ENCODE measurements around the gene BRPF3.

Gene BRPF3

DNA sequence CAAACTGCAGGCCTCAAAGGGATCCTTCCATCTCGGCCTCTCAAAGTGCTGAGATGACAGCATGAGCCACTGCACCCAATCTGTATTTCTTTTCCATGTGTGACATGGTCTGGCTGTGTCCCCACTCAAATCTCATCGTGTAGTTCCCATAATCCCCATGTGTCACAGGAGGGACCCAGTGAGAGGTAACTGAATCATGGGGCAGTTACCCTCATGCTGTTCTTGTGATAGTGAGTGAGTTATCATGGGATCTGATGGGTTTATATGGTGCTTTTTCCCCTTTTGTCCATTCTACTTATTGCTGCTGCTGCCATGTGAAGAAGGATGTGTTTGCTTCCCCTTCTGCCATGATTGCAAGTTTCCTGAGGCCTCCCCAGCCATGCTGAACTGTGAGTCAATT, 10.3 kb upstream of the BRPF3 start:
- no peak for DNase-seq (ENCODE audit: low read depth)
- no peak for TF ChIP-seq CTCF (conservative IDR thresholded peaks at IDR 0.05; ENCODE audit: low read depth, low read length)
- no peak overlapping the region for H3K4me3 ChIP-seq (ENCODE audit: low read depth, low read length)

DNA sequence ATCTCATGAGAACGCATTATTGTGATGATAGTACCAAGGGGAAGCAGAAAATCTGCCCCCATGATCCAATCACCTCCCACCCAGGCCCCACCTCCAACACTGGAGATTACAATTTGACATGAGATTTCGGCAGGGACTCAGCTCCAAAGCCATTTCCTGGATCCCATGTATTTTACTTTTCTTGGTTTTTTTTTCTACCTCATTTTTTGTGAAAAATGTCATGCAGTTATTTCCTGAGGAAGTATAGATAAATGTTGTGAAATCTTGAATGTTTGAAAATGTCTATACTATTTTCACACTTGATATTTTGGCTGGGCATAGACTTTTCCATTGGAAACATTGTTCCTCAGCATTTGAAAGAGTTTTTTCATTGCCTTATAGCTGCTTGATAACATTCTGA, 9.1 kb upstream of the BRPF3 start:
- H3K4me3 ChIP-seq (ENCODE audit: low read depth, low read length) = no peak overlapping the region
- no peak for TF ChIP-seq CTCF (conservative IDR thresholded peaks at IDR 0.05; ENCODE audit: low read depth, low read length)
- DNase-seq (ENCODE audit: low read depth) = no peak

GRCh38 chr6:36195471-36196112, 952 bp upstream of the BRPF3 start:
- DNase-seq (ENCODE audit: low read depth) = peak; percentile 18
- peak overlapping the region; percentile 77 for H3K4me3 ChIP-seq (ENCODE audit: low read depth, low read length)
- TF ChIP-seq CTCF (conservative IDR thresholded peaks at IDR 0.05; ENCODE audit: low read depth, low read length) = no peak

GRCh38 chr6:36196880-36197548, 470 bp downstream of the BRPF3 start:
- TF ChIP-seq CTCF (conservative IDR thresholded peaks at IDR 0.05; ENCODE audit: low read depth, low read length) = no peak

GRCh38 chr6:36197739-36198221, 1.2 kb downstream of the BRPF3 start:
- no peak for DNase-seq (ENCODE audit: low read depth)
- TF ChIP-seq CTCF (conservative IDR thresholded peaks at IDR 0.05; ENCODE audit: low read depth, low read length) = no peak
- H3K4me3 ChIP-seq (ENCODE audit: low read depth, low read length) = peak overlapping the region; percentile 77

More at GRCh38 chr6:36196880-36197548, 470 bp downstream of the BRPF3 start:
- DNase-seq (ENCODE audit: low read depth) = peak; percentile 99
- H3K4me3 ChIP-seq (ENCODE audit: low read depth, low read length) = peak overlapping the region; percentile 77

DNA sequence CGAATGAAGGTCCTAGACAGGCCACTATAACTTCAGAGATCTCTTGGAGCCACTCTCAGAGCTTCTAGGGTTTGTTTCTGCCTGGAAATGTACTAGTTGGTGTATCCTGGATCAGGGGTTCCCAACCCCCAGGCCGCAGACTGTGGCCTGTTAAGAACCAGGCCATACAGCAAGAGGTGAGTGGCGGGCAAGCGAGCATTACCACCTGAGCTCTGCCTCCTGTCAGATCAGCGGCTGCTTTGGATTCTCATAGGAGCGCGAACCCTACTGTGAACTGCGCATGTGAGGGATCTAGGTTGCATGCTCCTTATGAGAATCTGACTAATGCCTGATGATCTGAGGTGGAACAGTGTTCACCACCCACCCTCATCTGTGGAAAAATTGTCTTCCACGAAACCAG, 2.4 kb downstream of the BRPF3 start:
- H3K4me3 ChIP-seq (ENCODE audit: low read depth, low read length) = no peak overlapping the region
- no peak for DNase-seq (ENCODE audit: low read depth)
- TF ChIP-seq CTCF (conservative IDR thresholded peaks at IDR 0.05; ENCODE audit: low read depth, low read length) = no peak

Measured in choroid plexus epithelial cell (primary cell).